GM19193 (cell line): Measurements from ENCODE around the gene ZNF776.

Source experiments
- POLR2A ChIP-seq: IDR thresholded peaks from 4 replicates; pipeline ENCODE4 v1.6.1; 2011; ENCODE audit not compliant: insufficient read depth, insufficient read length; ENCODE audit errors: extremely low read depth

Gene ZNF776

DNA sequence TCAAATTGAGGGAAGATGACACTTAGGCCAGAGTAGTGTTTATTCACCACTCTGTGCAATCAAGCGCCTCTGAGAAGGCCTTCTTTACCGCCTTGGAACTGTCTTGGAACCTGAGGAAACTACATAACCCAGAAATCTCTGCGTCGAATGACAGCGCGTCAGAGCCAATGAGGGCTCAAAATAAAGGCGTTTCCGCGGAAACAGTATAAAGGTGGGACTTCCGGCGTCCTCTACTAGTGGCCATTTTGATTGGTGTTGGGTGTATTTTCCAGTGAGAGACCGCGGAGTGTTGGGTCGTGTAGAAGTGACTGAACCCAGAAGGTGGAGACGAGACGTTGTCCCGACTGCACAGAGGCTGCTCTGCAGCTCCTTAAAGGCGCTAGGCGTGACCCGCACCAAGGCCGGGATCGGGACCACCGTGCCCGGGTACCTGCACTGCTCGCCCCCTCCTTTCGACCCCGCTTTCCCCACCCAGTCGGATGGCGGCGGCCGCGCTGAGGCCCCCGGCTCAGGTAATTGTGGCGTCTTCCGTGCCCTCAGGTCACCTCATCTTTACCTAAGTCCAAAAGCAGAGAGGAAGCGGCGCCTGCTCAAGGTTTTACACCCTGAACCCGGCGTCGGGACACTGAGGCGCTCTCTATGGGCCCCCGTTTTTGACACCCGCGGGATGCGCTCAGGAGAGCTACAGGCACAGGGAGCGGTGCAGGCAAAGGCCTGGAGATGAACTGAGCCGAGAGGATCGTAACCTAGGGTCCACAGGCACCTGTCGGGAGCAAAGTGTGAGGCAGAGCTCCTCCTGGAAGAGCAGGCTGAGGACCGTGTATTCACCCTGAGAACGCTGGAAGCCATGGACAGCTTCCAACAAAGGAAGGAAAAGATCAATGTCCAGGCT lies at the start of gene ZNF776:
Gene ZNF776 (plus strand): TSS at position 236 of the 892 bp plus-strand sequence. CDS start 244 bp downstream, at position 480.
- peak; percentile 79 for TF ChIP-seq POLR2A

- no peak for TF ChIP-seq POLR2A
Observed at GRCh38 chr19:57701625-57702024, 45.0 kb upstream of the ZNF776 start.

GRCh38 chr19:57706346-57706745 lies 40.3 kb upstream of the ZNF776 start:
- no peak for TF ChIP-seq POLR2A

GRCh38 chr19:57708641-57709361 lies 37.8 kb upstream of the ZNF776 start, which contains the start of gene ZNF154:
TSS of gene ZNF154 (minus strand) at chr19:57709204. CDS start at chr19:57708971, 233 bp downstream.
- no peak for TF ChIP-seq POLR2A

DNA sequence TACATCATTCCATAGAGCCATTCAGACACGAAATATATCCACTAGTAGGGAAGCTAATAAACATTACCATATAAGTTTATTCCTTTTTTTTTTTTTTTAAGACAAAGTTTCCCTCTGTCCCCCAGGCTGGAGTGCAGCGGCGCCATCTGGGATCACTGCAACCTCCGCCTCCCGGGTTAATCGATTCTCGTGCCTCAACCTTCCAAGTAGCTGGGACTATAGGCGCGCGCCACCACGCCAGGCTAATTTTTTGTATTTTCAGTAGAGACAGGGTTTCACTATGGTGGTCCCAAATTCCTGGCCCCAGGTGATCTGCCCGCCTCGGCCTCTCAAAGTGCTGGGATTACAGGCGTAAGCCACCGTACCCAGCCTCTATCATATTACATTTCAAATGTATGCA lies 37.0 kb upstream of the ZNF776 start:
- TF ChIP-seq POLR2A = no peak

GRCh38 chr19:57712222-57712621 lies 34.4 kb upstream of the ZNF776 start:
- no peak for TF ChIP-seq POLR2A

- TF ChIP-seq POLR2A = no peak
Observed at GRCh38 chr19:57719424-57719823, 27.2 kb upstream of the ZNF776 start.

DNA sequence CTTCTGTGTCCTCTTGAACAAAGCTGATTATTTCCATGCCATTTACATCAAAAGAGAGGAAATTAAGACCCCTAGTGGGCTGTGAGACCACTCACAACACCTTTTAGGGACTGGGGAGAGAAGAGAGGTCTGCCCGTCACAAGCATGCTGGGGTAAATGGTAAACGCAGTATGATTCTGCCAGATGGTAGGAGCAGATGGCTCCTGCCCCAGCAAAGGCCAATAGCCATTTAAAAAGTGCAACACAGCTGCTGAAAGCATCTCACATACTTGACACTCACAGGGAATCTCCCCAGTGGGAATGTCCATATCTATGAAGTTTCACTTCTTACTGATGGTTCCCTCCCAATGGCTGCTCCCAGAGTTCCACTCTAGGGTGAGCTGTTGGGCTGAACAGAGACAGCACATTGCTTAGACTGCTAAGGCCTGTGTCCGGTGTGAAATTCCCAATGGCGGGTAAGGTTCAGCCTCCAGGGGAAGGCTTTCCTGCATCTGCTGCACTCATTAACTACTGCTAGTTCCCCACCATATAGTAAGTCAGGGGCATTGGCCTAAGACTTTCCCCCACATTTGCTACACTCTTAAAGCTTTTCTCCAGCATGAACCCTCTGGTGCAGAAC lies 26.6 kb upstream of the ZNF776 start:
- TF ChIP-seq POLR2A = no peak

DNA sequence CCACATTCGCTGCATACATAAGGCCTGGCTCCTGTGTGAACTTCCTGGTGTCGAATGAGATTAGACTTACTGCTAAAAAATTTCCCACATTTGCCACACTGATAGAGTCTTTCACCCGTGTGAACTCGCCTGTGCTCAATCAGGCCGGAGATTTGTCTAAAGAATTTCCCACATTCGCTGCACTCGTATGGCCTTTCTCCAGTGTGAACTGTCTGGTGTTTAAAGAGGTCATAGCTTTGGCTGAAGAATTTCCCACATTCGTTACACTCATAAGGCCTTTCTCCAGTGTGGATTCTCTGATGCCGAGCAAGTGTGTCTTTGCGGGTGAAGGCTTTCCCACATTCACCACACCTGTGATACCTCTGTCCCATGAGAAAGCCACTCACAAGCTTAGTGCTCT lies 25.7 kb upstream of the ZNF776 start:
- TF ChIP-seq POLR2A = no peak

- TF ChIP-seq POLR2A = no peak
Observed at GRCh38 chr19:57747472-57747807, 825 bp downstream of the ZNF776 start.

GRCh38 chr19:57748029-57748428 lies 1.4 kb downstream of the ZNF776 start:
- no peak for TF ChIP-seq POLR2A

- TF ChIP-seq POLR2A = no peak
Observed at GRCh38 chr19:57754091-57754673, 7.6 kb downstream of the ZNF776 start.

GRCh38 chr19:57755031-57755430 lies 8.4 kb downstream of the ZNF776 start:
- no peak for TF ChIP-seq POLR2A

DNA sequence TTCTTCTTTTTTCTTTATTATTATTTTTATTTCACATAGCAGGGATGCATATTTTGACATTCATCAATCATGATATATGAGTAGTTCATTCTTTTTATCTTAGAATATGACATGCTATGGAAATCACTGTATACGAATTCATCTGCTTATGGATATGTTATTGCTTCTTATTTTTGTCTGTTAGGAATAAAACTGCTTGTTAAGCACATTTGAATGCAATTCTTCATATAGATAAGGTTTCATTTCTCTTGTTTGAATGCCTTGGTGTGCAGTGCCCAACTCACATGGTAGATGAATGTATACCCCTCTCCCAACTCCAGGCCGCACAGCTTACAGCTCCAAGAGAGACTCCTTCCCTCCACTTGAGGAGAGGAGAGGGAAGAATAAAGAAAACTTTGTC lies 11.3 kb downstream of the ZNF776 start:
- TF ChIP-seq POLR2A = no peak

DNA sequence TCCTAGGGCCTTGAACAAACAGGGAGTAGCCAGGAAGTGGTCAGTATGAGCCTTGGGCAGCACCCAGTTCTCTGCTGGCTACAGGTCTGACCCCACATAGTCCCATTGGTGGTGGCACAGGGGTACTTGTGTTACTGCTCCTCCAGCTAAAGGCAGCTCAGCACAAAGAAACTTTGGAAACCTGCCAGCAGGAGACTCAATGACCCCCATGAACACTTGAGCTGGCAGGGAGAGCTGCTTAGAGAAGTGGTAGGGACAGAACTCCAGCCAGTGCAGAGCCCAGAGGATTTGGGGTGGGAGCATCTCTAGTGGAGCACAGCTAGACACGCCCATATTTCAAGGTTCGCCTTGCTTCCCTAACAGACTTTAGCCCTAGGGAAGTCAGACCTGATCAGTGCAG lies 12.5 kb downstream of the ZNF776 start:
- TF ChIP-seq POLR2A = no peak
